HG03159 (cell line): ENCODE results near the gene HCN3.

Experiments
- ATAC-seq: cut with Tn5 transposase; IDR thresholded peaks from one replicate; pipeline ENCODE4 v1.9.1; 2021; ENCODE audit warnings: mild to moderate bottlenecking, moderate library complexity; ENCODE audit not compliant: unreplicated experiment

The HCN3 gene

DNA sequence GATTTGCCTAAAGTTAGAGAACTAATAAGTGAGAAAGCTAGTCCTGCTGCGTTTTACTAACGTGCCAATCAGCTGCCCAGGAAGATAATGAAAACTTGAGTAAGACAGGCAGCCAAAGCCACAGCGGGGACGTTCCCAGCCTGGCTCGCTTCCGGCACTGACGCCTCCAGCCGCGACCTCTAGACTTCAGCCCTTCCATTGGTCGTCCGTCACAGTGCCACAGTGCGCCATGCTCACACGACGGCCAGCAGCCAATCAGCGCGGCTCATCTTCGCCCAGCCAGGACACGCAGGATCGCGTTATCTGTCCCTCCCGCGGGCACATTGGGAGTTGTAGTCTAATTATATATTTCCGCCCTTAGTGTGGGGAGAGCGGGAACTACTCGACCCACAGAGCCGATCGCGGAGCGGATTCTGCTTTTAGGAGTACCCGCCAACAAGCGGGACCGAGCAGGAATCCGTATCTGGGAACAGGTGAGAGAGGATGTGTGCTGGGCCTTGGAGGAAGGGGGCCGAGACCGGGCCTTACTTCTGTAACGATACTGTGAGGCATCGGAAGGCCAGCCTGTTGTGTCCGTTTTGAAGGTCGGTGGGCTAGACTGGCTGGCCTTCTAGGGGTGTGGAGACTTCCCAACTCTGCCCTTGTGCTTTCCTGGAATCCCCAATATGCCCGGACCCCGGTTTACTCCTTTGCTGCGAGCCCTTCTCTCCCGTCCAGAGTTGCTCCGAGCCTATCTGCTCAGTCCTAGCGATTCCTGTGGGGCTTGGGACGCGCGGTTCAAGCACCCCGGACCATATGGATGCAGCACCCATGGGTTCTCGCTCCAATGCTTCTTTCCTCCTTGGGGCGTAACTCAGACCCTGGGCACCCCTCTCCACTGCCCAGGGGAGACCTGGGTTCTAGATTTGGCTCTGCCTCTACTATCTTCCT lies 31.5 kb downstream of the HCN3 start, which contains the start of gene FDPS:
FDPS (plus strand) TSS at position 374 of the 930 bp plus-strand sequence. CDS start 924 bp downstream, outside the sequence.
- peak; percentile 90 for ATAC-seq

DNA sequence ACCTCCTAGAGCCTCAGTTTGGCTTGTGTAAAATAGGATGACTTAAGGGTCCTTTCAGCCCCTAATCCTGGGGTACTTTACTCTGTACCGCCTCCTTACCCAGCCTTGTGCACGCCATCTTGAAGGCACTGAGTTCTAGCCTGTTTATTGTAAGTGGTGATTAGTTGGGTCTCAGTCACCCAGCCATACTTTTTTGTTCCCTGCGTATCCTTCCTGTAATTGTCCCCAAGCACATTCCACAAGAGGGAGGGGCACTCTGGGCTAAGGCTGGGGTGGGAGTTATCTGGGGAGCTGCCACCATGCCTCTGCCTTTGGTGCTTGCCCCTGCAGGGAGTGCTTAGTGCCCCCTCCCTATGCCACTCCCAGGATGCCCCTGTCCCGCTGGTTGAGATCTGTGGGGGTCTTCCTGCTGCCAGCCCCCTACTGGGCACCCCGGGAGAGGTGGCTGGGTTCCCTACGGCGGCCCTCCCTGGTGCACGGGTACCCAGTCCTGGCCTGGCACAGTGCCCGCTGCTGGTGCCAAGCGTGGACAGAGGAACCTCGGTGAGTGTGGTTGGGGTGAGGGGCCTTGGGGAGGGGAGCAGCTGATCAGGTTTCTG lies 32.3 kb downstream of the HCN3 start:
- no peak for ATAC-seq

DNA sequence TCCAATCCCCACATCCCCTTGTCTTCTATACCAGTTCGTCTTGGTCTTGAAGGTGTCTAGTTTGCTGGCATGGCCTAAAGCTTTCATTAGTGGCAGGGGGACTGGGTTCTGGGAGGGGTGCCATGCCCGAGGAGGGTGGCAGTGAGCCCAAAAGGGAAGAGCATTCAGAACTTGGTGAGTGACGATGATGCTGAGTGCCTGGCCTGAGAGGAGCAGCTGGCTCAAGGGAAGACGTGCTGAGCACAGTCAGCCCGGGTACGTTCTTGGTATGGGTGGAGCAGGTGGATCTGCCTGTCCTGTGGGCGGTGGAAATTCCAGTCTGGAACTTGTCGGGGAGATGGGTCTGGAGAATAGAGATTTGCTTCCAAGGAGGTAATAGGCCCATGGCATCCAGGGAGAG lies 36.0 kb downstream of the HCN3 start:
- no peak for ATAC-seq

DNA sequence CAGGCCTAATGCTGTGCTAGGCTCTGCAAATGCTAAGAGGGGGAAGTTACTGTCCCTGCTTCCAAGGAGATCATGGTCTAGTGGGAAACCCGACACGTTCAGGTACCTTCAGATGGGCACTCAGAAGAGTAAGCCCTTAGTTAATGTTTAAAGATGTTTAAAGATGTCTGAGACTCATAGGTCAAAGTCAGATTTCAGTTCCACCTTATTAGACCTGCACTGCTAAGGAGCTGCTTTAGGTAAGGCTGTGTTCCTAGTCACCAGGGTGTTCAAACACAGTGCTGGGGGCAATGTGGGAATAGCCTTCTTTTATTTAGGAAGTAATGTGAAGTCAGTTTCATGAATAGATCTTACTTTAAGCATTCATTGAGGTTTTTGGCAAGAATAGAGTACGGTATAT lies 39.7 kb downstream of the HCN3 start:
- no peak for ATAC-seq

GRCh38 chr1:155318082-155318481 lies 40.8 kb downstream of the HCN3 start:
- ATAC-seq, result no peak

GRCh38 chr1:155319536-155319935 lies 42.3 kb downstream of the HCN3 start:
- no peak for ATAC-seq

GRCh38 chr1:155320252-155320651 lies 43.0 kb downstream of the HCN3 start:
- ATAC-seq, result no peak

- ATAC-seq, result no peak
These were observed 43.7 kb downstream of the HCN3 start, which contains the start of gene RUSC1 for GRCh38 chr1:155320661-155321617. TSS of gene RUSC1 (plus strand) at chr1:155320894. CDS start at chr1:155321774, 880 bp downstream.

DNA sequence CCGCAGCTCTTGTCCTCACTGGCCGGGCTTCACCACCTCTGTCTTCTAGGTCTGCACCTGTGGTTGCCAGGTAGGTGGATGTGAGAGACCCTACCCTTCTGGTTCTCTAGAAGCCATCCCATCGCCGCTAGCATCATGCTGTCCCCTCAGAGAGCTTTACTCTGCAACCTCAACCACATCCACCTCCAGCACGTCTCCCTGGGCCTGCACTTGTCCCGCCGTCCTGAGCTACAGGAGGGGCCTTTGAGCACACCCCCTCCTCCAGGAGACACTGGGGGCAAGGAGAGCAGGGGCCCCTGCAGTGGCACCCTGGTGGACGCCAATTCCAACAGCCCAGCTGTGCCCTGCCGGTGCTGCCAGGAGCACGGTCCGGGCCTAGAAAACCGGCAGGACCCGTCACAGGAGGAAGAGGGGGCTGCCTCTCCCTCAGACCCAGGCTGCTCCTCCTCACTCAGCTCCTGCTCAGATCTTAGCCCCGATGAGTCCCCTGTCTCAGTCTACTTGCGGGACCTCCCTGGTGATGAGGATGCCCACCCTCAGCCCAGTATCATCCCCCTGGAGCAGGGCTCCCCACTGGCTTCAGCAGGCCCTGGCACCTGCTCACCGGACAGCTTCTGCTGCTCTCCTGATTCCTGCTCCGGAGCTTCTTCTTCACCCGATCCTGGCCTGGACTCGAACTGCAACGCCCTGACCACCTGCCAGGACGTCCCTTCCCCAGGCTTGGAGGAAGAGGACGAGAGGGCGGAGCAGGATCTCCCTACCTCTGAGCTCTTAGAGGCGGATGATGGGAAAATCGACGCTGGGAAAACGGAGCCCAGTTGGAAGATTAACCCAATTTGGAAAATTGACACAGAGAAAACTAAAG lies 44.6 kb downstream of the HCN3 start:
- no peak for ATAC-seq

DNA sequence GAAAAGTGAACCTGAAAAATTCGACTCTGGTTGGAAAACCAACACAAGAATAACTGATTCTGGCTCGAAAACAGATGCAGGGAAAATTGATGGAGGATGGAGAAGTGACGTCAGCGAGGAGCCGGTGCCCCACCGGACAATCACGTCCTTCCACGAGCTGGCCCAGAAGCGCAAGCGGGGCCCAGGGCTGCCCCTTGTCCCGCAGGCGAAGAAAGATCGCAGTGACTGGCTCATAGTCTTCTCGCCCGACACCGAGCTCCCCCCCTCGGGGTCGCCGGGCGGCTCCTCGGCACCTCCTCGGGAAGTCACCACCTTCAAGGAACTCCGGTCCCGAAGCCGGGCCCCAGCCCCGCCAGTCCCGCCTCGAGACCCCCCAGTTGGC lies 45.3 kb downstream of the HCN3 start:
- ATAC-seq, result no peak

GRCh38 chr1:155322953-155323728 lies 45.9 kb downstream of the HCN3 start:
- ATAC-seq, result peak; percentile 35

- ATAC-seq, result peak; percentile 35
These were observed 46.4 kb downstream of the HCN3 start for GRCh38 chr1:155323729-155324036.

- ATAC-seq, result peak; percentile 58
These were observed 46.9 kb downstream of the HCN3 start for GRCh38 chr1:155324037-155324716.

DNA sequence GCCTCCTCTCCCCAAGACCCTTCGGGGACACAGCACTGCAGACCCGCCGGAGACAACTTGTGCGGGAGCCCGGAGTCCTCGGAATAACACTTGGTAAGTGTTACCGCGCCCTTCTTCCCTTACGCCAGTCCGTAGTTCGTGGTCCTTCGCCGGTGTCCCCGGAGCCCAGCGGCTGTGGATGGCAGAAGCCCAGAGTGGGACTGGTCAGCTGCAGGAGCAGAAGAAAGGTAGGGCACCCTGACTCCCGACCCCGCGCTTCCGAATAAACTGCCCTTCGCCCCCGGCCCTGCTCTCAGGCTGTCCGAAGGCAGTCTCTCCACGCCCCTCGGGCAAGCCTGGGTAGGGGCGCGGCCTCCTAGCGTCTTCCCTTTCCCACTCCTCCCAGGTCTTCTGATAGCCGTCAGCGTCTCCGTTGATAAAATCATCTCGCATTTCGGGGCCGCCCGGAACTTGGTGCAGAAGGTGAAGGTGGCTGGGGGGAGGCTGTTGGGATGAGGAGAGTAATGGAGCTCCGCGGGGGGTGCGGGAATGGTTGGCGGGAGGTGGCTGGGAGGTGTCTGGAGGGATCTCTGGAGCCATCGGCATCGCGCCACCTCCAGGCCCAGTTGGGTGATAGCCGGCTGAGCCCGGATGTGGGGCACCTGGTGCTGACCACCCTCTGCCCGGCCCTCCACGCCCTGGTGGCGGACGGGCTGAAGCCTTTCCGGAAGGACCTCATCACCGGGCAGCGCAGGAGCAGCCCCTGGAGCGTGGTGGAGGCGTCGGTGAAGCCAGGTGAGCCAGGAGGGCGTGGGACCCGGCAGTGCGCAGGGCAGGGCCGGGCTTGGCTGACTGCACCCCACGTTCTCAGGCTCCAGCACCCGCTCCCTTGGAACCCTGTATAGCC lies 47.7 kb downstream of the HCN3 start:
- ATAC-seq, result no peak

- no peak for ATAC-seq
These were observed 48.3 kb downstream of the HCN3 start for GRCh38 chr1:155325603-155325893.

DNA sequence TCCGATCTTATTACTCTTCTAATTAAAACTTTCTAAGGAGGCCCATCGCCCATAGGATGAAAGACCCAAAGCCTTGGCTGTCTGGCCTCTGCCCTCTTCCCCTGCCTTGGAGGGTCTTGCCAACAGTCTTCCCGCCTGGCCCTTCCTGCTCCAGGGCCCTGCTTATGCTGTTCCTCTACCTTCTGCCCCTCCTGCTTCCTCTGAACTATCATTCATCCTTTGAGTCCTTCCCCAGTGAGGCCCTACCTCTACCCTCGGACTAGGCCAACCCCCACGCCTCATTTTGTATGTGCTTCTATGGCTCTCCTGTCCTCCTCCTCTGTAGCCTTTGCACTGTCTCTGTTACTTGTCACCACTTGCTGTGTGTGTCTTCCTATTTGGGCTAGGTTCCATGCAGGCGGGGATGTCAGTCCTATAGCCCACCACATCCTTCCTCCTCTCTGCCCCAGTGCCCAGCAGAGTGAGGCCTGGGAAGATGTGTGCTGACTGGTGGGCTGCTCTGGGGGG lies 48.8 kb downstream of the HCN3 start:
- ATAC-seq, result no peak

- ATAC-seq, result no peak
These were observed 49.4 kb downstream of the HCN3 start for GRCh38 chr1:155326631-155327037.

DNA sequence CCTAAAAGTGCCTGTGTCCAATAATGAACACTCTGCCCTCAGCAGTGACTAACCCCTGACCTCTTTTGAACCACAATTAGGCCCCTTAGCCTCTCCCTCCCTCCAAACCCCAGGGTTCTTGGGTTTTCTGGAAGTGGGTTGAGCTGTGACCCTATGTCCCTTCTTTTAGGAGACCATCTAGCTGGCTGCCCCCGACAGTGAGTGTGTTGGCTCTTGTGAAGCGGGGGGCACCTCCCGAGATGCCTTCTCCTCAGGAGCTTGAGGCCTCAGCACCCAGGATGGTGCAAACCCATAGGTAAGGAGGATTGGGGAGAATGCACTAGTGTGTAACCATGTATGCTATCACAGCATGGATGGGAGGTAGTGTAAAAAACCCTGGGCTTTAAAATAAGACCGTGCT lies 50.7 kb downstream of the HCN3 start:
- no peak for ATAC-seq
